Body of pancreas (tissue), 4 donors: ENCODE results near the gene TMEM245.

Source experiments
- CTCF ChIP-seq, 7 experiments: fragments of 450-650 bp in 4 of 7; fragments of 200-600 bp in 3 of 7; sonication (generic) in 3 of 7; IDR thresholded peaks; one replicate each; pipeline ENCODE4 v1.5.1; 2016 to 2019; ENCODE audit warnings: antibody characterized with exemption in 7 of 7
- POLR2A ChIP-seq, 3 donors: fragments of 450-650 bp; IDR thresholded peaks; one replicate each; pipeline ENCODE4 v1.6.1; 2016; ENCODE audit warnings: antibody characterized with exemption in 3 of 3, mild to moderate bottlenecking in 2 of 3

GRCh38 chr9:109017061-109017460 is 102.7 kb downstream of the TMEM245 start:
- TF ChIP-seq POLR2A (IDR thresholded peaks at IDR 0.05) (no peak), CTCF (IDR thresholded peaks at IDR 0.05) (no peak)
